MCF 10A (cell line): ENCODE data around the gene MYOZ1. TPM values are rescaled to one million over a fixed set of nuclear protein-coding genes. Genes with fewer than 3 reads are reported as not detected.
A peak's percentile ranks its signal among the peaks of the same experiment; 100 is the strongest.
"Not testable (repeated sequence)": the region's sequence is repeated elsewhere in the genome, so short reads cannot be mapped to it uniquely, and the experiment has no call there.

ENCODE experiments used
- BruUV-seq: library from RNA; stranded (reverse); fragments of 400-500 nt; replicated peaks from 2 replicates; lab custom pipeline; 2021; lab: Mats Ljungman, UMichigan
- CTCF ChIA-PET: fragments of 300-600 bp; sonication (Branson Sonifier 250); formaldehyde crosslinking; extraction: SDS; loops from one replicate; lab custom pipeline; 2021; ENCODE audit warnings: antibody characterized with exemption, inconsistent platforms; lab: Yijun Ruan, JAX
- POLR2A ChIA-PET: fragments of 300-600, 350-650 bp; sonication (Branson Sonifier 250); formaldehyde crosslinking; extraction: SDS; loops from one replicate; lab custom pipeline; 2020; ENCODE audit warnings: antibody characterized with exemption, inconsistent platforms; lab: Yijun Ruan, JAX
- DNase-seq: peaks from one replicate; pipeline ENCODE4 v3.0.0-alpha.2; 2018; ENCODE audit not compliant: unreplicated experiment
- H3K27ac Mint-ChIP-seq: one replicate; pipeline ENCODE4 v1.8.0; 2022; ENCODE audit warnings: mild to moderate bottlenecking, low read depth, mixed read lengths; ENCODE audit not compliant: unreplicated experiment
- H3K27me3 Mint-ChIP-seq: one replicate; pipeline ENCODE4 v1.8.0; 2022; ENCODE audit warnings: mixed read lengths; ENCODE audit not compliant: insufficient read depth, unreplicated experiment
- H3K36me3 Mint-ChIP-seq: one replicate; pipeline ENCODE4 v1.8.0; 2022; ENCODE audit warnings: mild to moderate bottlenecking, moderate library complexity, mixed read lengths; ENCODE audit not compliant: insufficient read depth, unreplicated experiment
- H3K4me1 Mint-ChIP-seq: one replicate; pipeline ENCODE4 v1.8.0; 2022; ENCODE audit warnings: mixed read lengths; ENCODE audit not compliant: insufficient read depth, unreplicated experiment
- H3K4me3 Mint-ChIP-seq: one replicate; pipeline ENCODE4 v1.8.0; 2022; ENCODE audit warnings: mild to moderate bottlenecking, moderate library complexity, mixed read lengths; ENCODE audit not compliant: unreplicated experiment
- H3K9me3 Mint-ChIP-seq: one replicate; pipeline ENCODE4 v1.8.0; 2022; ENCODE audit warnings: mixed read lengths; ENCODE audit not compliant: unreplicated experiment
- CTCF ChIP-seq: fragments of 200-600 bp; IDR thresholded peaks from one replicate; pipeline ENCODE4 v1.8.0; 2022; ENCODE audit warnings: antibody characterized with exemption, mild to moderate bottlenecking; ENCODE audit not compliant: unreplicated experiment
- intact Hi-C: fragments of 100-400 bp; cut with micrococcal nuclease; formaldehyde crosslinking; loops from 2 replicates; pipeline ENCODE4 v1.14.1; 2022
- total RNA-seq: library from RNA; stranded (reverse); gene quantifications from 2 replicates; pipeline ENCODE4 v1.2.3, GENCODE V29; 2022

The MYOZ1 gene
- total RNA-seq, 1 experiment from 2014 or later: not detected

- no peak for TF ChIP-seq CTCF
- CTCF ChIA-PET: interaction anchor here (0.6 to 2.8 kb wide), 2 partner anchors 97 to 336 kb away, joined by 3 to 13 read pairs; no protein-coding TSS in a partner anchor
- peak; percentile 98 for DNase-seq
- peak overlapping the region; percentile 100 for H3K27ac Mint-ChIP-seq
- BruUV-seq: TSS peak; percentile 86
- peaks cover 7% of the 10 kb centered on the region for H3K36me3 Mint-ChIP-seq
- intact Hi-C loops: loop anchor here (1.0 kb wide), 1 partner anchor 97 kb away; no protein-coding TSS in a partner anchor
- peaks cover 8% of the 10 kb centered on the region for H3K4me1 Mint-ChIP-seq
- no peaks in the 10 kb centered on the region for H3K9me3 Mint-ChIP-seq
- H3K27me3 Mint-ChIP-seq: no peaks in the 10 kb centered on the region
- H3K4me3 Mint-ChIP-seq: peak overlapping the region; percentile 95
- POLR2A ChIA-PET: interaction anchor here (0.7 to 6.8 kb wide), 21 partner anchors 9 to 488 kb away, joined by 3 to 43 read pairs (median 5); partner anchors contain the start of genes DNAJC9, MRPS16, PPP3CB and USP54
These were observed 15.2 kb downstream of the MYOZ1 start for GRCh38 chr10:73625884-73626752.

- H3K27me3 Mint-ChIP-seq: no peaks in the 10 kb centered on the region
- peak; percentile 65 for DNase-seq
- ChIA-PET CTCF (interaction anchor here (0.6 to 2.8 kb wide), 2 partner anchors 96 to 337 kb away, joined by 3 to 13 read pairs; no protein-coding TSS in a partner anchor), POLR2A (interaction anchor here (0.6 to 6.8 kb wide), 24 partner anchors 9 to 534 kb away, joined by 3 to 43 read pairs (median 5); partner anchors contain the start of genes DNAJC9, MRPS16, PPP3CB and USP54)
- H3K27ac Mint-ChIP-seq: peak overlapping the region; percentile 100
- peaks cover 7% of the 10 kb centered on the region for H3K36me3 Mint-ChIP-seq
- BruUV-seq: no TSS peak
- no peaks in the 10 kb centered on the region for H3K9me3 Mint-ChIP-seq
- H3K4me1 Mint-ChIP-seq: peaks cover 8% of the 10 kb centered on the region
- intact Hi-C loops: loop anchor here (1.0 kb wide), 1 partner anchor 96 kb away; no protein-coding TSS in a partner anchor
- peak overlapping the region; percentile 95 for H3K4me3 Mint-ChIP-seq
- no peak for TF ChIP-seq CTCF
These were observed 16.0 kb downstream of the MYOZ1 start for GRCh38 chr10:73625004-73625883.

- no peak overlapping the region for H3K4me3 Mint-ChIP-seq
- no peaks in the 10 kb centered on the region for H3K9me3 Mint-ChIP-seq
- ChIA-PET CTCF (interaction anchor here (0.6 kb wide), 1 partner anchor 107 kb away, joined by 3 read pairs; no protein-coding TSS in a partner anchor), POLR2A (interaction anchor here (0.7 to 6.8 kb wide), 4 partner anchors 22 to 128 kb away, joined by 3 to 43 read pairs (median 4); no protein-coding TSS in a partner anchor)
- intact Hi-C loops: no loop called here
- TF ChIP-seq CTCF: no peak
- no peaks in the 10 kb centered on the region for H3K27me3 Mint-ChIP-seq
- DNase-seq: no peak
- H3K27ac Mint-ChIP-seq: no peak overlapping the region
- BruUV-seq: no TSS peak
- H3K4me1 Mint-ChIP-seq: peaks cover 8% of the 10 kb centered on the region
- H3K36me3 Mint-ChIP-seq: peaks cover 7% of the 10 kb centered on the region
These were observed 18.2 kb downstream of the MYOZ1 start for GRCh38 chr10:73623056-73623455.

- BruUV-seq, H3K9me3 Mint-ChIP-seq, H3K4me3 Mint-ChIP-seq, DNase-seq, H3K27ac Mint-ChIP-seq, H3K4me1 Mint-ChIP-seq, H3K36me3 Mint-ChIP-seq, H3K27me3 Mint-ChIP-seq, intact Hi-C loops: not testable (repeated sequence)
- POLR2A ChIA-PET: interaction anchor here (0.9 kb wide), 1 partner anchor 78 kb away, joined by 5 read pairs; no protein-coding TSS in a partner anchor
- CTCF ChIA-PET: interaction anchor here (0.6 kb wide), 1 partner anchor 246 kb away, joined by 3 read pairs; no protein-coding TSS in a partner anchor
These were observed 20.3 kb downstream of the MYOZ1 start for GRCh38 chr10:73620974-73621373.

GRCh38 chr10:73617143-73617542 is 24.1 kb downstream of the MYOZ1 start:
- H3K27ac Mint-ChIP-seq, H3K4me3 Mint-ChIP-seq, H3K9me3 Mint-ChIP-seq, intact Hi-C loops, BruUV-seq, H3K4me1 Mint-ChIP-seq, H3K27me3 Mint-ChIP-seq, DNase-seq, CTCF ChIA-PET, H3K36me3 Mint-ChIP-seq: not testable (repeated sequence)
- POLR2A ChIA-PET: interaction anchor here (0.9 to 1.1 kb wide), 2 partner anchors 9 to 16 kb away, joined by 3 to 6 read pairs; no protein-coding TSS in a partner anchor
